SK-N-SH treated with all-trans-retinoic acid at 6 μM for 48 hours (cell line): ENCODE results near the gene DTX3L.

ENCODE experiments used
- ATAC-seq: fragments of 200-7000 bp; cut with Tn5 transposase; 3 replicates; pipeline ENCODE4 v1.9.1; 2020; ENCODE audit warnings: mild to moderate bottlenecking, moderate library complexity
- ARNTL ChIP-seq: fragments of 450-650 bp; formaldehyde crosslinking; IDR thresholded peaks from 2 replicates; pipeline ENCODE4 v1.5.0; 2020; ENCODE audit warnings: low read depth, mild to moderate bottlenecking, moderate library complexity, borderline replicate concordance
- BACH2 ChIP-seq: fragments of 250-450 bp; sonication (Bioruptor Pico); IDR thresholded peaks from 2 replicates; pipeline ENCODE4 v1.9.0; 2021; ENCODE audit warnings: mild to moderate bottlenecking, borderline replicate concordance
- CSDC2 ChIP-seq: fragments of 250-450 bp; sonication (Bioruptor Pico); IDR thresholded peaks from 2 replicates; pipeline ENCODE4 v1.5.0; 2020; ENCODE audit warnings: mild to moderate bottlenecking, moderate library complexity
- ESRRG ChIP-seq: fragments of 250-450 bp; sonication (Bioruptor Pico); IDR thresholded peaks from 2 replicates; pipeline ENCODE4 v1.6.1; 2021; ENCODE audit warnings: mild to moderate bottlenecking
- GLIS3 ChIP-seq: fragments of 250-450 bp; sonication (Bioruptor Pico); IDR thresholded peaks from 2 replicates; pipeline ENCODE4 v1.5.0; 2020; ENCODE audit warnings: mild to moderate bottlenecking, moderate library complexity
- ISL1 ChIP-seq: fragments of 250-450 bp; sonication (Bioruptor Pico); IDR thresholded peaks from 2 replicates; pipeline ENCODE4 v2.1.2; 2022; ENCODE audit warnings: mild to moderate bottlenecking, moderate library complexity
- OSR1 ChIP-seq: fragments of 250-450 bp; sonication (Bioruptor Pico); IDR thresholded peaks from 2 replicates; pipeline ENCODE4 v1.8.0; 2022; ENCODE audit warnings: moderate library complexity, mild to moderate bottlenecking, inconsistent platforms
- RARB ChIP-seq: fragments of 250-450 bp; sonication (Bioruptor Pico); IDR thresholded peaks from 2 replicates; pipeline ENCODE4 v1.8.0; 2021; ENCODE audit warnings: mild to moderate bottlenecking, moderate library complexity
- SNAI2 ChIP-seq: fragments of 250-450 bp; sonication (Bioruptor Pico); IDR thresholded peaks from 2 replicates; pipeline ENCODE4 v1.5.0; 2020; ENCODE audit warnings: mild to moderate bottlenecking, moderate library complexity
- TCF4 ChIP-seq: fragments of 250-450 bp; sonication (Bioruptor Pico); IDR thresholded peaks from 2 replicates; pipeline ENCODE4 v1.8.0; 2021; ENCODE audit warnings: mild to moderate bottlenecking, moderate library complexity, borderline replicate concordance
- ZC3H10 ChIP-seq: fragments of 250-450 bp; sonication (Bioruptor Pico); IDR thresholded peaks from 2 replicates; pipeline ENCODE4 v1.5.1; 2021; ENCODE audit warnings: mild to moderate bottlenecking, moderate library complexity
- ZFP3 ChIP-seq: fragments of 250-450 bp; sonication (Bioruptor Pico); IDR thresholded peaks from 2 replicates; pipeline ENCODE4 v1.5.0; 2020; ENCODE audit warnings: mild to moderate bottlenecking, moderate library complexity
- ZFP30 ChIP-seq: fragments of 450-650 bp; formaldehyde crosslinking; IDR thresholded peaks from 2 replicates; pipeline ENCODE4 v1.5.0; 2022; ENCODE audit warnings: mild to moderate bottlenecking, moderate library complexity
- ZNF565 ChIP-seq: fragments of 450-650 bp; formaldehyde crosslinking; conservative IDR thresholded peaks from 2 replicates; pipeline ENCODE4 v1.5.0; 2020; ENCODE audit warnings: low read depth, mild to moderate bottlenecking, moderate library complexity
- ZNF70 ChIP-seq: fragments of 450-650 bp; formaldehyde crosslinking; IDR thresholded peaks from 2 replicates; pipeline ENCODE4 v1.5.0; 2020; ENCODE audit warnings: mild to moderate bottlenecking, moderate library complexity
- ZNF8 ChIP-seq: fragments of 450-650 bp; formaldehyde crosslinking; IDR thresholded peaks from 2 replicates; pipeline ENCODE4 v1.5.0; 2020; ENCODE audit warnings: mild to moderate bottlenecking, moderate library complexity
- TF ChIP-seq, protein P1 (sequence below): fragments of 250-450 bp; sonication (Bioruptor Pico); IDR thresholded peaks from 2 replicates; pipeline ENCODE4 v1.5.1; 2020; ENCODE audit warnings: low read depth, mild to moderate bottlenecking, moderate library complexity
- TF ChIP-seq, protein P2 (sequence below): fragments of 250-450 bp; sonication (Bioruptor Pico); IDR thresholded peaks from 2 replicates; pipeline ENCODE4 v1.5.1; 2021; ENCODE audit warnings: mild to moderate bottlenecking, moderate library complexity
- TF ChIP-seq, protein P3 (sequence below): fragments of 250-450 bp; sonication (Bioruptor Pico); IDR thresholded peaks from 2 replicates; pipeline ENCODE4 v1.8.0; 2020; ENCODE audit warnings: mild to moderate bottlenecking, moderate library complexity, borderline replicate concordance
- TF ChIP-seq, protein P4 (sequence below): fragments of 250-450 bp; sonication (Bioruptor Pico); IDR thresholded peaks from 2 replicates; pipeline ENCODE4 v1.8.0; 2021; ENCODE audit warnings: low read depth, mild to moderate bottlenecking, moderate library complexity, borderline replicate concordance
- TF ChIP-seq, protein P5 (sequence below): fragments of 250-450 bp; sonication (Bioruptor Pico); IDR thresholded peaks from 2 replicates; pipeline ENCODE4 v1.5.0; 2020; ENCODE audit warnings: mild to moderate bottlenecking, moderate library complexity

DTX3L gene

DNA sequence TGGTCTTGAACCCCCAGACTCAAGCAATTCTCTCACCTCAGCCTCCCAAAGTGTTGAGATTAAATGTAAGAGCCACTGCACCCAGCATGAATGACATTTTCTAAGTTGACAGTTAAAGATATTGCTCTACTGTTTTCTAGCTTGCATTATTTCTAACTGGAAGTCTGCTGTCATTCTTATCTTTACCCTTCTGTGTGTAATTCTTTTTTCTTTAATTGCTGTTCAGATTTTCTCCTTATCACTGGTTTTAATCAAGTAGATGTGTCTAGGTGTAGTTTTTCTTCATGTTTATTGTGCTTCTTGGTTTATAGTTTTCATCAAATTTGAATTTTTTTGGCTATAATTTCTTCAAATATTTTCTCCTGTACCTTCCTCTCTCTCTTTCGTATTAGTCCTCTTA is 18.3 kb downstream of the DTX3L start:
- no peak for ATAC-seq
- TF ChIP-seq RARB (CRISPR knock-in tag) (no peak), BACH2 (CRISPR knock-in tag) (no peak), CSDC2 (no peak), ISL1 (CRISPR knock-in tag) (no peak), SNAI2 (CRISPR knock-in tag) (no peak), ZNF565 (CRISPR knock-in tag) (no peak), ZFP3 (CRISPR knock-in tag) (no peak), OSR1 (CRISPR knock-in tag) (no peak), TCF4 (CRISPR knock-in tag) (no peak), ZNF8 (CRISPR knock-in tag) (no peak), GLIS3 (CRISPR knock-in tag) (no peak)
- TF ChIP-seq, protein P1, sequence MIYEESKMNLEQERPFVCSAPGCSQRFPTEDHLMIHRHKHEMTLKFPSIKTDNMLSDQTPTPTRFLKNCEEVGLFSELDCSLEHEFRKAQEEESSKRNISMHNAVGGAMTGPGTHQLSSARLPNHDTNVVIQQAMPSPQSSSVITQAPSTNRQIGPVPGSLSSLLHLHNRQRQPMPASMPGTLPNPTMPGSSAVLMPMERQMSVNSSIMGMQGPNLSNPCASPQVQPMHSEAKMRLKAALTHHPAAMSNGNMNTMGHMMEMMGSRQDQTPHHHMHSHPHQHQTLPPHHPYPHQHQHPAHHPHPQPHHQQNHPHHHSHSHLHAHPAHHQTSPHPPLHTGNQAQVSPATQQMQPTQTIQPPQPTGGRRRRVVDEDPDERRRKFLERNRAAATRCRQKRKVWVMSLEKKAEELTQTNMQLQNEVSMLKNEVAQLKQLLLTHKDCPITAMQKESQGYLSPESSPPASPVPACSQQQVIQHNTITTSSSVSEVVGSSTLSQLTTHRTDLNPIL (CRISPR knock-in tag) = no peak
- TF ChIP-seq, protein P2, sequence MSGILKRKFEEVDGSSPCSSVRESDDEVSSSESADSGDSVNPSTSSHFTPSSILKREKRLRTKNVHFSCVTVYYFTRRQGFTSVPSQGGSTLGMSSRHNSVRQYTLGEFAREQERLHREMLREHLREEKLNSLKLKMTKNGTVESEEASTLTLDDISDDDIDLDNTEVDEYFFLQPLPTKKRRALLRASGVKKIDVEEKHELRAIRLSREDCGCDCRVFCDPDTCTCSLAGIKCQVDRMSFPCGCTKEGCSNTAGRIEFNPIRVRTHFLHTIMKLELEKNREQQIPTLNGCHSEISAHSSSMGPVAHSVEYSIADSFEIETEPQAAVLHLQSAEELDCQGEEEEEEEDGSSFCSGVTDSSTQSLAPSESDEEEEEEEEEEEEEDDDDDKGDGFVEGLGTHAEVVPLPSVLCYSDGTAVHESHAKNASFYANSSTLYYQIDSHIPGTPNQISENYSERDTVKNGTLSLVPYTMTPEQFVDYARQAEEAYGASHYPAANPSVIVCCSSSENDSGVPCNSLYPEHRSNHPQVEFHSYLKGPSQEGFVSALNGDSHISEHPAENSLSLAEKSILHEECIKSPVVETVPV (CRISPR knock-in tag) = no peak
- TF ChIP-seq, protein P3, sequence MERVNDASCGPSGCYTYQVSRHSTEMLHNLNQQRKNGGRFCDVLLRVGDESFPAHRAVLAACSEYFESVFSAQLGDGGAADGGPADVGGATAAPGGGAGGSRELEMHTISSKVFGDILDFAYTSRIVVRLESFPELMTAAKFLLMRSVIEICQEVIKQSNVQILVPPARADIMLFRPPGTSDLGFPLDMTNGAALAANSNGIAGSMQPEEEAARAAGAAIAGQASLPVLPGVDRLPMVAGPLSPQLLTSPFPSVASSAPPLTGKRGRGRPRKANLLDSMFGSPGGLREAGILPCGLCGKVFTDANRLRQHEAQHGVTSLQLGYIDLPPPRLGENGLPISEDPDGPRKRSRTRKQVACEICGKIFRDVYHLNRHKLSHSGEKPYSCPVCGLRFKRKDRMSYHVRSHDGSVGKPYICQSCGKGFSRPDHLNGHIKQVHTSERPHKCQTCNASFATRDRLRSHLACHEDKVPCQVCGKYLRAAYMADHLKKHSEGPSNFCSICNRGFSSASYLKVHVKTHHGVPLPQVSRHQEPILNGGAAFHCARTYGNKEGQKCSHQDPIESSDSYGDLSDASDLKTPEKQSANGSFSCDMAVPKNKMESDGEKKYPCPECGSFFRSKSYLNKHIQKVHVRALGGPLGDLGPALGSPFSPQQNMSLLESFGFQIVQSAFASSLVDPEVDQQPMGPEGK (CRISPR knock-in tag) = no peak
- TF ChIP-seq, protein P4, sequence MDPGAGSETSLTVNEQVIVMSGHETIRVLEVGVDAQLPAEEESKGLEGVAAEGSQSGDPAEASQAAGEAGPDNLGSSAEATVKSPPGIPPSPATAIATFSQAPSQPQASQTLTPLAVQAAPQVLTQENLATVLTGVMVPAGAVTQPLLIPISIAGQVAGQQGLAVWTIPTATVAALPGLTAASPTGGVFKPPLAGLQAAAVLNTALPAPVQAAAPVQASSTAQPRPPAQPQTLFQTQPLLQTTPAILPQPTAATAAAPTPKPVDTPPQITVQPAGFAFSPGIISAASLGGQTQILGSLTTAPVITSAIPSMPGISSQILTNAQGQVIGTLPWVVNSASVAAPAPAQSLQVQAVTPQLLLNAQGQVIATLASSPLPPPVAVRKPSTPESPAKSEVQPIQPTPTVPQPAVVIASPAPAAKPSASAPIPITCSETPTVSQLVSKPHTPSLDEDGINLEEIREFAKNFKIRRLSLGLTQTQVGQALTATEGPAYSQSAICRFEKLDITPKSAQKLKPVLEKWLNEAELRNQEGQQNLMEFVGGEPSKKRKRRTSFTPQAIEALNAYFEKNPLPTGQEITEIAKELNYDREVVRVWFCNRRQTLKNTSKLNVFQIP (CRISPR knock-in tag) = no peak

DNA sequence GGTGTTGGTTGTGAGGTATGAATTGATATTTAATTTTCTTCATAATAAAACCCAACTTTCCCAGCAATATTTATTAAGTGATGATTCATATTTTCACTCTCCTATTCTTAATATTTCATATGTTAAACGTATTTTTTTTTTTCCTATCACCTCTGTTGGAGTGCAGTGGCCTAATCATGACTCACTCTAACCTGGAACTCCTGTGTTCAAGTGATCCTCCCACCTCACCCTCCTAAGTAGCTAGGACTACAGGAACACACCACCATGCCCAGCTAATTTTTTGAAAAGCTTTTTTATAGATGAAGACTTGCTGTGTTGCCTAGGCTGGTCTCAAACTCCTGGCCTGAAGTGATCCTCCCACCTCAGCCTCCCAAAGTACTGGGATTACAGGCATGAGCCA is 22.0 kb downstream of the DTX3L start:
- ATAC-seq = no peak
- TF ChIP-seq BACH2 (CRISPR knock-in tag) (no peak), TCF4 (CRISPR knock-in tag) (no peak), ZFP3 (CRISPR knock-in tag) (no peak), ESRRG (CRISPR knock-in tag) (no peak), ZNF70 (CRISPR knock-in tag) (no peak), RARB (CRISPR knock-in tag) (no peak), GLIS3 (CRISPR knock-in tag) (no peak), ZFP30 (CRISPR knock-in tag) (no peak), ARNTL (CRISPR knock-in tag) (no peak), ZC3H10 (CRISPR knock-in tag) (no peak)
- TF ChIP-seq, protein P5, sequence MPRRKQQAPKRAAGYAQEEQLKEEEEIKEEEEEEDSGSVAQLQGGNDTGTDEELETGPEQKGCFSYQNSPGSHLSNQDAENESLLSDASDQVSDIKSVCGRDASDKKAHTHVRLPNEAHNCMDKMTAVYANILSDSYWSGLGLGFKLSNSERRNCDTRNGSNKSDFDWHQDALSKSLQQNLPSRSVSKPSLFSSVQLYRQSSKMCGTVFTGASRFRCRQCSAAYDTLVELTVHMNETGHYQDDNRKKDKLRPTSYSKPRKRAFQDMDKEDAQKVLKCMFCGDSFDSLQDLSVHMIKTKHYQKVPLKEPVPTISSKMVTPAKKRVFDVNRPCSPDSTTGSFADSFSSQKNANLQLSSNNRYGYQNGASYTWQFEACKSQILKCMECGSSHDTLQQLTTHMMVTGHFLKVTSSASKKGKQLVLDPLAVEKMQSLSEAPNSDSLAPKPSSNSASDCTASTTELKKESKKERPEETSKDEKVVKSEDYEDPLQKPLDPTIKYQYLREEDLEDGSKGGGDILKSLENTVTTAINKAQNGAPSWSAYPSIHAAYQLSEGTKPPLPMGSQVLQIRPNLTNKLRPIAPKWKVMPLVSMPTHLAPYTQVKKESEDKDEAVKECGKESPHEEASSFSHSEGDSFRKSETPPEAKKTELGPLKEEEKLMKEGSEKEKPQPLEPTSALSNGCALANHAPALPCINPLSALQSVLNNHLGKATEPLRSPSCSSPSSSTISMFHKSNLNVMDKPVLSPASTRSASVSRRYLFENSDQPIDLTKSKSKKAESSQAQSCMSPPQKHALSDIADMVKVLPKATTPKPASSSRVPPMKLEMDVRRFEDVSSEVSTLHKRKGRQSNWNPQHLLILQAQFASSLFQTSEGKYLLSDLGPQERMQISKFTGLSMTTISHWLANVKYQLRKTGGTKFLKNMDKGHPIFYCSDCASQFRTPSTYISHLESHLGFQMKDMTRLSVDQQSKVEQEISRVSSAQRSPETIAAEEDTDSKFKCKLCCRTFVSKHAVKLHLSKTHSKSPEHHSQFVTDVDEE (CRISPR knock-in tag) = no peak
- TF ChIP-seq, protein P1 (CRISPR knock-in tag) = no peak
